H1 (cell line): ENCODE results near the gene SMIM24. TPM values are rescaled to one million over a fixed set of nuclear protein-coding genes. Genes with fewer than 3 reads are reported as not detected.

ENCODE experiments used
- CTCF ChIA-PET: fragments of 300-600 bp; sonication (Branson Sonifier 250); formaldehyde crosslinking; loops from one replicate; lab custom pipeline; 2021; ENCODE audit not compliant: partially characterized antibody; lab: Charles Lee
- POLR2A ChIA-PET: fragments of 300-600 bp; sonication (Branson Sonifier 250); formaldehyde crosslinking; loops from one replicate; lab custom pipeline; 2021; ENCODE audit warnings: inconsistent platforms; ENCODE audit not compliant: partially characterized antibody; lab: Charles Lee
- DNase-seq, 2 experiments: peaks; one replicate each; pipeline versions ENCODE4 v3.0.0 to v3.0.0-alpha.2; 2010 to 2022; ENCODE audit warnings: low spot score in 2 of 2, low read depth in 1 of 2, mixed read lengths in 1 of 2
- FAIRE-seq: peaks from 2 replicates; lab custom pipeline; 2011; peaks lifted over from hg19 to GRCh38; lab: Jason Lieb, UNC
- H2AFZ ChIP-seq: 2 replicates; pipeline ENCODE4 v1.8.1; 2012; ENCODE audit warnings: low read length, inconsistent platforms
- H2AK5ac ChIP-seq: 2 replicates; pipeline ENCODE4 v1.6.1; 2013; ENCODE audit warnings: low read depth, low read length
- H2BK120ac ChIP-seq: replicated peaks from 2 replicates; pipeline ENCODE3; 2013; ENCODE audit warnings: low read depth, low read length, inconsistent platforms
- H2BK12ac ChIP-seq: 2 replicates; pipeline ENCODE4 v1.6.1; 2013; ENCODE audit warnings: low read depth, low read length
- H2BK15ac ChIP-seq: 2 replicates; pipeline ENCODE4 v1.6.1; 2013; ENCODE audit warnings: low read length
- H2BK20ac ChIP-seq: 2 replicates; pipeline ENCODE4 v1.6.1; 2013; ENCODE audit warnings: low read length
- H2BK5ac ChIP-seq: 2 replicates; pipeline ENCODE4 v1.6.1; 2013; ENCODE audit warnings: low read depth, low read length
- H3K14ac ChIP-seq: 2 replicates; pipeline ENCODE4 v1.6.1; 2013; ENCODE audit warnings: inconsistent platforms; ENCODE audit not compliant: insufficient read length
- H3K18ac ChIP-seq: 2 replicates; pipeline ENCODE4 v1.6.1; 2013; ENCODE audit warnings: low read length; ENCODE audit errors: extremely low read depth
- H3K23ac ChIP-seq: 2 replicates; pipeline ENCODE4 v1.6.1; 2013; ENCODE audit warnings: inconsistent platforms; ENCODE audit not compliant: insufficient read length
- H3K23me2 ChIP-seq: 2 replicates; pipeline ENCODE4 v1.6.1; 2013; ENCODE audit warnings: low read depth, low read length
- H3K27ac ChIP-seq: 2 replicates; pipeline ENCODE4 v1.6.1; 2011; ENCODE audit warnings: low read depth, low read length, inconsistent platforms
- H3K27me3 ChIP-seq, 4 experiments: replicated peaks in 1 of 4; 1 replicate in 1 of 4; 2 replicates in 3 of 4; pipeline versions ENCODE4 v1.6.1 to v1.8.1; 2011 to 2013; ENCODE audit warnings: low read length in 3 of 4, mild to moderate bottlenecking in 3 of 4, inconsistent platforms in 2 of 4, mixed read lengths in 2 of 4, moderate library complexity in 1 of 4; ENCODE audit not compliant: control insufficient read depth in 3 of 4, insufficient read depth in 3 of 4; ENCODE audit errors: extremely low read depth in 1 of 4
- H3K36me3 ChIP-seq, 4 experiments: 2 replicates each; pipeline versions ENCODE4 v1.6.1 to v1.8.1; 2011 to 2013; ENCODE audit warnings: mild to moderate bottlenecking in 4 of 4, low read length in 3 of 4, moderate library complexity in 2 of 4, control low read depth in 1 of 4, inconsistent platforms in 1 of 4; ENCODE audit not compliant: insufficient read depth in 4 of 4, control insufficient read depth in 2 of 4
- H3K4ac ChIP-seq: replicated peaks from 2 replicates; pipeline ENCODE3; 2013; ENCODE audit warnings: low read length, low read depth, mixed read lengths, inconsistent platforms; ENCODE audit not compliant: insufficient read length
- H3K4me1 ChIP-seq, 4 experiments: replicated peaks in 1 of 4; 1 replicate in 1 of 4; 2 replicates in 3 of 4; pipeline versions ENCODE4 v1.6.1 to v1.8.1; 2011 to 2013; ENCODE audit warnings: low read length in 3 of 4, inconsistent platforms in 2 of 4, mixed read lengths in 1 of 4; ENCODE audit not compliant: insufficient read depth in 4 of 4, control insufficient read depth in 3 of 4
- H3K4me2 ChIP-seq, 2 experiments: 2 replicates each; pipeline versions ENCODE4 v1.6.1 to v1.8.1; 2011 to 2013; ENCODE audit warnings: low read depth in 2 of 2, low read length in 2 of 2, control low read depth in 1 of 2, inconsistent platforms in 1 of 2, mild to moderate bottlenecking in 1 of 2; ENCODE audit not compliant: insufficient read depth in 1 of 2
- H3K4me3 ChIP-seq, 4 experiments: fragments of 200-600, 300-600 bp in 1 of 4; sonication (generic), shearing (Covaris generic), sonication (Bioruptor Twin) in 1 of 4; 2 replicates each; pipeline versions ENCODE4 v1.5.1 to v1.8.1; 2011 to 2016; ENCODE audit warnings: low read length in 4 of 4, low read depth in 3 of 4, control low read depth in 2 of 4, inconsistent platforms in 2 of 4, mild to moderate bottlenecking in 2 of 4, mixed read lengths in 1 of 4, moderate library complexity in 1 of 4; ENCODE audit not compliant: insufficient read depth in 2 of 4; ENCODE audit errors: extremely low read depth in 1 of 4
- H3K56ac ChIP-seq: replicated peaks from 2 replicates; pipeline ENCODE3; 2013; ENCODE audit warnings: low read depth, mild to moderate bottlenecking, mixed read lengths, low read length, inconsistent platforms; ENCODE audit not compliant: insufficient read length
- H3K79me1 ChIP-seq: 2 replicates; pipeline ENCODE4 v1.6.1; 2013; ENCODE audit warnings: low read depth, low read length, control low read depth
- H3K79me2 ChIP-seq, 2 experiments: 2 replicates each; pipeline versions ENCODE4 v1.6.1 to v1.8.1; 2012 to 2013; ENCODE audit warnings: low read length in 2 of 2, mild to moderate bottlenecking in 2 of 2, inconsistent platforms in 1 of 2; ENCODE audit not compliant: insufficient read depth in 2 of 2, control insufficient read depth in 1 of 2
- H3K9ac ChIP-seq, 4 experiments: replicated peaks in 1 of 4; 1 replicate in 1 of 4; 2 replicates in 3 of 4; pipeline versions ENCODE4 v1.6.1 to v1.8.1; 2011 to 2013; ENCODE audit warnings: low read depth in 3 of 4, low read length in 3 of 4, control low read depth in 2 of 4, mild to moderate bottlenecking in 2 of 4, moderate library complexity in 2 of 4, inconsistent platforms in 1 of 4; ENCODE audit errors: extremely low read depth in 1 of 4
- H3K9me3 ChIP-seq, 2 experiments: 2 replicates each; pipeline versions ENCODE4 v1.6.1 to v1.8.1; 2012 to 2013; ENCODE audit warnings: mild to moderate bottlenecking in 2 of 2, moderate library complexity in 2 of 2, control low read depth in 1 of 2, inconsistent platforms in 1 of 2, low read depth in 1 of 2, low read length in 1 of 2, mixed read lengths in 1 of 2; ENCODE audit not compliant: insufficient read depth in 2 of 2
- H4K20me1 ChIP-seq, 2 experiments: replicated peaks in 1 of 2; 2 replicates each; pipeline versions ENCODE3 to v1.8.1; 2011 to 2013; ENCODE audit warnings: inconsistent platforms in 2 of 2, low read length in 2 of 2, mild to moderate bottlenecking in 1 of 2; ENCODE audit not compliant: insufficient read depth in 2 of 2, control insufficient read depth in 1 of 2
- H4K5ac ChIP-seq: 2 replicates; pipeline ENCODE4 v1.6.1; 2013; ENCODE audit warnings: low read length, low read depth, mixed read lengths, inconsistent platforms; ENCODE audit not compliant: insufficient read length
- H4K8ac ChIP-seq: 2 replicates; pipeline ENCODE4 v1.8.0; 2013; ENCODE audit warnings: mild to moderate bottlenecking, moderate library complexity, low read length, inconsistent platforms; ENCODE audit not compliant: insufficient read depth; ENCODE audit errors: extremely low read depth
- H4K91ac ChIP-seq: replicated peaks from 2 replicates; pipeline ENCODE3; 2013; ENCODE audit warnings: low read length, mixed read lengths, inconsistent platforms; ENCODE audit not compliant: insufficient read length
- BRCA1 ChIP-seq: IDR thresholded peaks from 2 replicates; pipeline ENCODE4 v1.6.1; 2012; ENCODE audit warnings: low read depth, low read length, improper control_type of control experiment
- CEBPB ChIP-seq: IDR thresholded peaks from 2 replicates; pipeline ENCODE4 v1.6.1; 2012; ENCODE audit warnings: low read depth, low read length
- GABPA ChIP-seq: IDR thresholded peaks from 2 replicates; pipeline ENCODE4 v1.6.1; 2011; ENCODE audit warnings: mild to moderate bottlenecking, low read length, moderate library complexity, borderline replicate concordance; ENCODE audit not compliant: insufficient read depth
- HDAC6 ChIP-seq: IDR thresholded peaks from one replicate; pipeline ENCODE4 v1.7.1; 2012; ENCODE audit warnings: low read depth, mild to moderate bottlenecking, inconsistent platforms, low read length, moderate library complexity
- POLR2AphosphoS5 ChIP-seq: IDR thresholded peaks from 2 replicates; pipeline ENCODE4 v1.6.1; 2011; ENCODE audit warnings: low read depth, low read length
- SRF ChIP-seq: IDR thresholded peaks from 2 replicates; pipeline ENCODE4 v1.6.1; 2011; ENCODE audit warnings: mild to moderate bottlenecking, low read depth, low read length, moderate library complexity
- TAF7 ChIP-seq: optimal IDR thresholded peaks from 2 replicates; pipeline ENCODE3; 2011; ENCODE audit warnings: low read depth, mild to moderate bottlenecking, inconsistent platforms, low read length, moderate library complexity, borderline replicate concordance
- WGBS, 2 experiments: shearing (Covaris generic) in 1 of 2; methylation state at CpG; one replicate each; pipeline versions ENCODE4 v1.1.6 to v1.1.7; 2013 to 2015; ENCODE audit warnings: low lambda C conversion rate in 2 of 2, mixed read lengths in 2 of 2, inconsistent platforms in 1 of 2, low coverage in 1 of 2, missing lambda C conversion rate in 1 of 2; ENCODE audit not compliant: insufficient replicate concordance in 2 of 2, insufficient coverage in 1 of 2, insufficient read length in 1 of 2; ENCODE audit errors: extremely low coverage in 1 of 2, missing lambda C conversion rate in 1 of 2; 5-methylcytosine and 5-hydroxymethylcytosine counted together
- polyA plus RNA-seq, 7 experiments: library from polyadenylated mRNA; depleted of rRNA in 3 of 7; stranded (reverse) in 5 of 7; unstranded in 2 of 7; fragments of >200 nt in 5 of 7; fragments of 200-250 nt in 2 of 7; gene quantifications; 1 replicate in 5 of 7; 2 replicates in 1 of 7; 4 replicates in 1 of 7; pipeline versions ENCODE4 v1.2.1 to v1.2.3, GENCODE V29; 2011 to 2013; ENCODE audit warnings: missing spikeins in 2 of 7, mixed read lengths in 2 of 7
- total RNA-seq: library from RNA; stranded (reverse); fragmentation: NEBNext Ultra II Directional; extraction: Animal tissue kit (Norgen Biotek cat#: 25700); gene quantifications from 2 replicates; pipeline ENCODE4 v1.2.1, GENCODE V29; 2021
- TF ChIP-seq, protein P1 (sequence below): IDR thresholded peaks from 2 replicates; pipeline ENCODE4 v1.6.1; 2011; ENCODE audit warnings: low read depth, mild to moderate bottlenecking, low read length; ENCODE audit not compliant: insufficient read depth

Gene SMIM24
- total and polyA plus RNA-seq, 2 of the 8 experiments (the other 6 are each of a cell fraction or from before 2014, with no cell fraction given), result 3.8 to 4.5 TPM

- ChIA-PET POLR2A (interaction anchor here (0.8 to 1.6 kb wide), 6 partner anchors 11 to 178 kb away, joined by 3 to 7 read pairs (median 3); no protein-coding TSS in a partner anchor), CTCF (interaction anchor here (0.6 to 8.4 kb wide), 11 partner anchors 7 to 250 kb away, joined by 3 to 97 read pairs (median 4); no protein-coding TSS in a partner anchor)
- H3K14ac ChIP-seq, result no peak overlapping the region
- no peak overlapping the region for H3K27ac ChIP-seq
- H2AK5ac ChIP-seq, result 0 out of 2 replicates have a peak overlapping the region, but pooled peaks have one; percentile 83
- DNase-seq (no peak), FAIRE-seq (no peak)
- H3K27me3 ChIP-seq, result peaks cover 0 to 7% (median 2%) of the 10 kb centered on the region in 4 experiments; a peak in 3 of 7 replicates
- peaks cover 0 to 7% (median 5%) of the 10 kb centered on the region in 4 experiments; a peak in 6 of 7 replicates for H3K4me1 ChIP-seq
- H4K91ac ChIP-seq, result peak overlapping the region; percentile 7
- H3K23ac ChIP-seq, result no peak overlapping the region
- peak overlapping the region; percentile 48 to 58 for H3K4me2 ChIP-seq
- no peak overlapping the region; the same call in 1 of the 2 replicates for H2BK5ac ChIP-seq
- H3K9me3 ChIP-seq, result no peaks in the 10 kb centered on the region
- no peak overlapping the region for H2BK20ac ChIP-seq
- no peak overlapping the region for H2BK12ac ChIP-seq
- peaks cover 23% of the 10 kb centered on the region; the same call in 1 of the 2 replicates for H3K23me2 ChIP-seq
- H3K79me1 ChIP-seq, result no peaks in the 10 kb centered on the region
- no peak overlapping the region for H3K9ac ChIP-seq
- WGBS, 2 experiments, result 68% methylated on average over 14 of the region's 27 CpGs; no CpG with 5 or more reads in 1 of the 2 experiments
- no peak overlapping the region for H2BK15ac ChIP-seq
- H2AFZ ChIP-seq, result no peak overlapping the region
- no peak for TF ChIP-seq BRCA1
- no peak for TF ChIP-seq POLR2AphosphoS5
- TF ChIP-seq, protein P1, sequence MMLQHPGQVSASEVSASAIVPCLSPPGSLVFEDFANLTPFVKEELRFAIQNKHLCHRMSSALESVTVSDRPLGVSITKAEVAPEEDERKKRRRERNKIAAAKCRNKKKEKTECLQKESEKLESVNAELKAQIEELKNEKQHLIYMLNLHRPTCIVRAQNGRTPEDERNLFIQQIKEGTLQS, result no peak
- no peak for TF ChIP-seq HDAC6
- no peak for TF ChIP-seq GABPA
- no peak for TF ChIP-seq TAF7
- no peak for TF ChIP-seq CEBPB
- no peak for TF ChIP-seq SRF
- H2BK120ac ChIP-seq, result no peak overlapping the region
- H3K18ac ChIP-seq, result 0 out of 2 replicates have a peak overlapping the region, but pooled peaks have one; percentile 25
- no peak overlapping the region for H3K56ac ChIP-seq
- H4K20me1 ChIP-seq, result peaks cover 0 to 10% of the 10 kb centered on the region in 2 experiments
- H4K5ac ChIP-seq, result no peak overlapping the region
- H3K36me3 ChIP-seq, result no peaks in the 10 kb centered on the region
- peak overlapping the region in 2 of 4 experiments; percentile 12 to 48; a peak in 3 of 8 replicates for H3K4me3 ChIP-seq
- no peak overlapping the region for H3K4ac ChIP-seq
- no peak overlapping the region; the same call in 1 of the 2 replicates for H4K8ac ChIP-seq
- no peaks in the 10 kb centered on the region for H3K79me2 ChIP-seq
Observed at GRCh38 chr19:3478409-3479176, 1.7 kb downstream of the SMIM24 start.
